Activated CD4-positive, CD25-positive, alpha-beta regulatory T cell treated with anti-CD3 and anti-CD28 coated beads, Interleukin-2, amount 50 U/mL, for 72 hours (primary cell): ENCODE measurements around the gene HNRNPA1L2.
"Not testable (repeated sequence)": the region's sequence is repeated elsewhere in the genome, so short reads cannot be mapped to it uniquely, and the experiment has no call there.

Source experiments
- DNase-seq: peaks from one replicate; pipeline ENCODE4 v3.0.0; 2021

Gene HNRNPA1L2

DNA sequence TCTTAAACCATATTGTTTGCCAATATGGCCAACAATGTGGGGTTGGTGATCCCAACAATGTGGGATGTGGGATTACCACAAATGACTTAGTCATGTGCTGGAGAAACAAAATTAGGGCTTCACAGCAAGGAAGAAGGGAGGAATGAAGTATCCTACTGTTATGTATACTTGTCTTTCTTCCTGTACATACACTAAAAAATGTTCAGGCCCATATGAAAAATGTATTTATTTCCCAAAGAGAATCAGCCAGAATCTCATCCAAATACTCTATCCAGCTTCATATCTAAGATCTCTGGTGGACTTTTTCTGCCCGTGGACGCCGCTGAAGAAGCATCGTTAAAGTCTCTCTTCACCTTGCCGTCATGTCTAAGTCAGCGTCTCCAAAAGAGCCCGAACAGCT lies at the start of gene HNRNPA1L2:
HNRNPA1L2 (plus strand) TSS at position 301 of the 400 bp plus-strand sequence; CDS start at position 363, 62 bp downstream.
- no peak for DNase-seq

DNA sequence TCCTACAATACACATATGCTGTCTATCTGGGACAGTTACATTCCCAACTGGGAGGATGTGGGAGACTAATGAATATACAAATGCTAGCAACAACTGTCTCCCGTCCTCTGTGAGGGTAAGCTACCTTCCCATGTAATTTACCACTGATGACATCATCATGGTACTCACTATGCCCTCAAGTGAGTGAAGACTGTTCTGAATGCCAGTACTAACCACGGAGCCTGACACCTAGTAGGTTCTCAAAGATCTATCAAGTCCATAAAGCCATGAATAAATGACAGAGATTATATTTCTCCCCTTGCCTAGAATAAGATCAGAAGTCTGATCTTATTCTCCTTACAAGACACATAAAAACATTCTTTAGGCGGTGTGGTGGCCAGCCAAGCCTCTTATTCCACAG lies 49.1 kb upstream of the HNRNPA1L2 start:
- DNase-seq = not testable (repeated sequence)

DNA sequence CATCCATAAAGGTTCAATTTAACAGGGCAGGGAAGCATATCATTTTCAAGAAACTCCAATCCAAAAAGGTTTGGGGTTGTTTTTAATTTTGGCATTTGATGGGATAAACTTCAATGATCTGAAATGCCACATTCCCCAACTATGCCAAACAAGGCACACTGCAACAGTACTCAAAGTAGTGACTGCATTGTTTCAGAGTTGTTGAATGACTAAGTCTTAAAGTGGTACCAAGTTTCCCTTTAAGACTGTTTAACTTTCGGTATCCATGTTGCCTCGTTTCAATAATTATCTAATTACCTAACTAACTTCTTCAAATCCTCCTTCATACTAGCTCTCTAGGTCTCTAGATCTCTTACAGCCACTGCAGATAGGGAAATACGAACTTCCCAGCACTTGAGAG lies 48.4 kb upstream of the HNRNPA1L2 start:
- not testable (repeated sequence) for DNase-seq

DNA sequence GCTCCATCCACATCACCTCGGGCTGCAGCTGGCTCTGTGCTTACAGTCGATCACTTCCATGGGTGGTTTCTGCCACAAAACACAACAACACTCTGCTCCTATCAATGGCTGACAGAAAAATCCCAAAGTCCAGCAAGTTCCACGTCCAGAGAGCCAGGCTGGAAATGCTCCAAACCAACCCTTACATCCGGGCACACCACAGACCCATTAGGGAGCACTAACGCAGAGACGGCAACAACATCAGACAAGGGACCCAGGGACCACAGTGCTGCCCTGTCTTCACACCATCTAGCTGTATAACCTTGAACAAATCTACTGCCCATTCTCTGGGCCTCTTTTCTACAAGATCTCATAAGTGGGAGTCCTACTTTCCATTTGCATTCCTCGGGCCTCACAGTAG lies 47.9 kb upstream of the HNRNPA1L2 start:
- not testable (repeated sequence) for DNase-seq

DNA sequence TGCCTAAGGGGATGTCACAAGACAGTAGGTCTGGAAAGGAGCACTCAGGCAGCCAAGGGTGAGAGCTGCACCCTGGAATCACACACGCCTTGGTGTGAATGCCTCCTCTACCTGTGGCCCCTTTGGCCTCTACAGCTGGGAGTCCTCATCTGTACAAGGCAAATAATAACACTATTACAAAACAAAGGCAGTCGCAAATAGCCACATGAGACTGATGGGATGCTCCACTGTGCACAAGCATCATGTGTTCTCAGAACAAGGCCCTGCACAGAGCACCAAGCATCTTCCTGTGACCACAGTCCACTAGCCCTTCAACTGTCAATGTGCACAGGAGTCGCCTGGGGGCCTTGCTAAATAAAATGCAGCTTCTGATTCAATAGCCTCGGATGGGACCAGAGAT lies 44.6 kb upstream of the HNRNPA1L2 start:
- no peak for DNase-seq

DNA sequence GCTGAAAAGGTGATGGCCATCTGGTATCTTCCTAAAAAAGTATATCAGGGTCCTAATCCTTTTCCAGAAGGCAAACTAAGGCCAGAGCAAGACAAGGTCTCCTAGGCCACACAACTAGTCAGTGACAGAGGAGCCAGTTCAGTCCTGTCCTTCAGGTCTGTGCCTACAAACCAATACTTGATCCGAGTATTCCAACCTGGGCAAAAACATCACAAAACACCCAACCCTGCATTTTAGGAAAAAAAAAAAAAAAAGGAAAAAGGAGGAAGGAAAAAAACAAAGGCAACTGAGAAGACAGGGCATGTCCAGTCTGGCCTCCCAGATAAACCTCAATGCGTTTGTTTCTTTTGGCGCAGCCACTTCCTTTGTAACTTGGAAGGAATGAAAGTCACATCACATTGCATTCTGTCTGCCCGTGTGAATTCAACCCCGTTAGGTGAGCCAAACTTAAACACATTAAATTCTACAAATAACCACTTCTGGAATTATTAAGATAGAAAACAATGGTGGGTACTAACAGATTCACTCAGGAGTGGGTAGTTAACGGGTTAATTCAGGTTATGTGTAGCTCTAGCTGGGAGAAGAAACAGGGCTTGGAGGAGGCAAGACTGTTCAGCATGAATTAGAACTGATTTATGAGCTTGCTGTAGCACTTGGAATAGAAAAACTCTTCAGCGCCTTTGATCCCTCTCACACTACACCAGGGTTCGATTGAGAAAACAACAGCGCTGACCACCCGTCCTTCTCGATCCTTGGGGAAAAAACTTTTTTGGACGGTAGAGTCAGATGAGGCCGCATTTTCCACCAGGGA lies 43.0 kb upstream of the HNRNPA1L2 start:
- no peak for DNase-seq

DNA sequence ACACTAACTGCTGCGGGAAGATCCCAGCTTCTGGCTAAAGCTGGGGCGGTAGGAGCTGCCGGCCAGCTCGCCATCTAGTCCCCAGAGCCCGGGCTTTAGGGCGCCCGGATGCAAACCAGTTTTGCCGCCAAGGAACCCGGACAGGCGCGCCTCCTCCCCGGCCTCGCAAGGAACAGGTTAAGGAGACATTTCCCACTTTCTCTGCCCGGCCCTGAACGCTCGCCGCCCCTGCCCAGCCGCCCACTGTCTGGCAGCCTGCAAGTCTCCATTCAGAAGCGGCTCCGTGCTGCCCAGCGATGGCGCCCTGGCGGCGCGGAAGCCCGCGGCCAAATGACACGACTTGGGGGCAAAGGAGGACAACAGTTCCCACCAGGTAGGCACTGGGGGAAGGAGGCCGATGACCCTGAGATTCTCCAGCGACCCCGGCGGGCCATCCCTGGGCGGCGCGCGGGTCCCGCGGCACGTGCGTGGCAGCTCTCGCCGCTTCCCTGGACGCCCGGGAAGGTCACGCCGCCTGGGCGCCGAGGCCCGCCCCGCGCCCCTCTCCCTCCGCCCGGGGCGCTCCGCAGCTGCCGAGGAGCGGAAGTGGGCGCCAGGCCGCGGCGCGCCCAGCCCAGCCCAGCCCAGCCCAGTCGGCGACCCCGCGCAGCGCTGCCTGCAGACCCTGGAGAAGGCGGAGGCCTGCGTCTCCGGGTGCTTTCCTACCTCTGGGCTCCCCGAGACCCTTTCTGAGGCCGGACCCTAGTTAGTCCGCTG lies 42.2 kb upstream of the HNRNPA1L2 start:
- DNase-seq = no peak

DNA sequence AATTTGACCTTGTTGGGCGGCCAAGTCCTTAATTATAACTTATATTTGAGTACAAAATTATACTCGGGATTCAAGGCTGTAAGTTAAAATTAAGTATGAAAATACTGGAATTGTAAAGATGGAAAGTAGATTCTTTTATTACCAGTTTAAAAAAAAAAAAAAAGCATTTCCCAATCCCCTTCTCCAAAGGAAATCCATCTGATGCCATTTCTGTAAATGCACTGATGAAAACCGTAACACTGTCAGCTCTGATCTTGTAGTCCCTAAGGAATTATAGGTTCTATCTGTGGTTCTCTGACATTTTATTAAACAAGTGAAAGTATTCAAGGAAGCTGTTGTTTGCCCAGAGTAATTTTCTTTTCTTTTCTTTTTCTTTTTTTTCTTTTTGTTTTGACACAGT lies 41.6 kb upstream of the HNRNPA1L2 start:
- DNase-seq = no peak

DNA sequence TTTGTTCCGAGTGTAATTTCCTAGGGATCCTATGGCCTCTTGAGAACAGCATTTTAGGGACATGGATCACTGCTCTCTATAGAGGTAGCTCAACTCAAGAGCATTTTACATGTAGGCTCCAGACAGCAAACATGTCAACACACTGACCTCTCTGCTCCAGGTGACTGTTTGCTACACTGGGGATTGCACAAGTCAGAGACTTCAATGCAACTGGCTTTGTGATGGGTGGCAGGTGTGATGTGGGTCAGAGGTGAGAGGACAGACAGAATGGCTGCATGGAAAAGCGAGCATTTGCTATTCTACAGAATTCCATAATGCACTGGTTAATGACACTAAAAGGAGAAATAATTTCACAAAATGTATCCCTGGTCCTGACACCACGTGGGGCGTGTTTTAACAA lies 38.9 kb upstream of the HNRNPA1L2 start:
- not testable (repeated sequence) for DNase-seq

DNA sequence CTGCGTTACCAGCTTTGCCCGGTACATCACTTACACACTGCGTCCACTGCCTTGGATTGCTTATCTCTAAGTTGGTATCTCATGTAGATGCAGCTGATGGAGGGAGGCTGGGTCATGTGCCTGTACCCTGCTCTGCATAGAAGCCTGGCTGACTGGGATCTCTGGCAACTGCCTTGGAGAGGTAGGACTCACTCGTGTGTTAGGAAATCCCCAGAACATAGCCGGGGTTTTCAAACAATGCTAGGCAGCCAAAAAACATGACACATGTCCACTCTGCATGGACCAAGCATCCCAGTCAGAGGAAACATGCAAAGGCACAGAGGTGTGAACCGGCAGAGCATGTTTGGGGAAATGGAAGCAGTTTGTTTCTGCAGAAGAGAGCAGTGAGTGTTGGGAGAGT lies 36.1 kb upstream of the HNRNPA1L2 start:
- DNase-seq = not testable (repeated sequence)

DNA sequence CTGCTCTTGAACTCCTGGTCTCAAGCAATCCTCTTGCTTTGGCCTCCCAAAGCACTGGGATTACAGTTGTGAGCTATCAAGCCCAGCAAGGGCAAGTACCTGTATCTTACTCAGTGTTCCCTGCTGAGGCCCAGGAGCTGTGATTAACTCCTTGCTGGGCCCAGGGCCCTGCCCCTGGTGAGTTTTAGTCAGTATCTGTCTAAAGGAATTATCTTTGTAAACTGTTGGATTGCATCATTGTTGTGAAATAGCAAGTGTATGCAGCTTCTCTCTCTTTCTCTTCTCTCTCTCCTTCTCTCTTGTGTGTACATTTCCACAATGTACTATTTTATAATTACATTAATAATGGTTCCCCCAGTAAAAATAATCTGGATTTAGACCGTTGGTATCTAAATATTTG lies 35.4 kb upstream of the HNRNPA1L2 start:
- DNase-seq = not testable (repeated sequence)

DNA sequence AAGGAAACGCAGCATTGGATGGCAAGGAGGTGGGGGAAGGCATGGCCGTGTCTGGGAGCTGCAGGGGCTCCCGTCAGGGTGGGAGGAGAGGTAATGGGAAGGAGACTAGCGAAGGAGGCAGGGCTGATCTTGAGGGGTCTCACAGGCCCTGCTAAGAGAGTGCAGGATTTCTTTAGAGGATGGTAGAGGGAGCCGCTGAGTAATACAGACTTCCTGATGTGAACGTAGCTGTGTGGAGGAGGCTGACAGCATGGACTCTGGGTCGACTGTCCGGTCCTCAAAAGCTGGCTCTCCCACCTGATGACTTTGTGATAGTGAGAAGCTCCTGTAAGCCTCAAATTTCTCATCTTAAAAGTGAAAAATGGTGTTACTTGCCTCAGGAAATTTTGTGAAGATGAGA lies 34.0 kb upstream of the HNRNPA1L2 start:
- not testable (repeated sequence) for DNase-seq

DNA sequence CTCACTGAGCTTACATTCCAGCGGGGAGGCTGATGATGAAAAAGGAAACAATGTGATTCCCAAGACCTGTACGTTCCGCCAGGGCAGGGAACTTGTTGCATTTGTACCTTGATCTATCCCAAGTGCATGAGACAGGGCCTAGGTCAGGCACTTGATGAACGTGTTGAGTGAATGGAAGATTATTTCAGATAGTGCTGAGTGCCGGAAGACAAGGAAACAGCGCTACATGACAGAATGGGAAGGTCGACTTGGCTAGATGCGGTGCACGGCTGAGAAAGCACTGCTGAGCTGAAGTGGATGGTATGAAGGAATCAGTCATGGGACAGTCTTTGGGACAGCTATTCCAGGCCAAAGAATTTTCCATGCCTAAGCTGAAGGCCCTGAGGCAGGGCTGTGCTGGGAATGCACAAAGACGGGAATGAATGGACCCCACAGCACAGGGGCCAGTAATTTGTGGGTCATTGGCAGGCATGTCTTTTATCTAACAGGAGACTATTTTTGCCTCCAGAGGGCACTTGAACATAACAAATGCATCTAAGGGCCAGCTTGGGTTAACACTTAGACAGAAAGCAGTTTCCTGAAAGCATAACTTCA lies 33.1 kb upstream of the HNRNPA1L2 start:
- DNase-seq = not testable (repeated sequence)

DNA sequence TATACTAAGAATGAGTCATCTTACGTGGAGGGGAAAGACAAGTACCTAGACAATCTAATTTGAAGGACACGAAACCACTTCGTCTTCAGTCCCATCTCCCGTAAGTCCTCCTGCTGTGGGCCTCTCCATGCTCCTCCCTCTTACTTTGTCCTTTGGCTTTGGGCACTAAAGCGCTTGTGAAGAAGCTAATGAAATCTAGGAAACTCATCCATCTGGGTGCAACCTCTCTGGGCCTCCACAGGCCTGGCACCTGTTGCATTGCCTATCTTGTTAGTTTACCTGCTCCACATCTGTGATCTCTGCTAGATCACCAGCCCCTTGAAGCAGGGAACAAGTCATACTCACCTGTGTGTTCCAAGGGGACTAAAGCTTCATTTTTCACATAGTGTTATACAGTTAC lies 32.1 kb upstream of the HNRNPA1L2 start:
- DNase-seq = not testable (repeated sequence)

DNA sequence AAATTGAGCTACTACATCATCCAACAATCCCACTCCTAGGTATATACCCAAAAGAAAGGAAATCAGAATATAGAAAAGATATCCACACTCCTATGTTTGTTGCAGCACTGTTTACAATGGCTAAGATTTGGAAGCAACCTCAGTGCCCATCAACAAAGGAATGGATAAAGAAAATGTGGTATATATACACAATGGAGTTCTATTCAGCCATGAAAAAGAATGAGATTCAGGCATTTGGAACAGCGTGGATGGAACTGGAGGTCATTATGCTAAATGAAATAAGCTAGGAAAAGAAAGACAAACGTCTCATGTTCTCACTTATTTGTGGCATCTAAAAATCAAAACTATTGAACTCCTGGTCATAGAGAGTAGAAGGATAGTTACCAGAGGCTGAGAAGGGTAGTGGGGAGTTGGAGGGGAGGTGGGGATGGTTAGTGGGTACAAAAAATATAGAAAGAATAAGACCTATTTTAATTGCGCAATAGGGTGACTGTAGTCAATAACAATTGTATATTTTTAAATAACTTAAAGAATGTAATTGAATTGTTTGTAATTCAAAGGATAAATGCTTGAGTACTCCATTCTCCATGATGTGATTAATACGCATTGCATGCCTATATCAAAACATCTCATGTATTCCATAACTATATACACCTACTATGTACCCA lies 27.0 kb upstream of the HNRNPA1L2 start:
- DNase-seq = no peak

DNA sequence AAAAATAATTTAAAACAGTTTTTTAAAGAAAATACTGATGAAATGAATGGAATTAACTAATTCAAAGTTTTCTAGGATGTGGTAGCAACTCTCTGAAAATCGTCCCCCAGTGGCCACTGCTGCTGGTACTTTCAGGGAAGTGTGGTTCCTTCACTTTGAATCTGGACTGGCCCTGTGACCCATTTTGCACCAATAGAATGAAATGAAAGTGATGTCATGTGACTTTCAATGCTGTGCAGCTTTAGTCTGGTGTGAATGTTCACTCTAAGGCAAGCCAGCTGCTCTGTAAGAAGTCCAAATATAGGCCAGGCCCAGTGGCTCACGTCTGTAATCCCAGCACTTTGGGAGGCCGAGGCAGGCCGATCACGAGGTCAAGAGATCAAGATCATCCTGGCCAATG lies 26.4 kb upstream of the HNRNPA1L2 start:
- DNase-seq = no peak

DNA sequence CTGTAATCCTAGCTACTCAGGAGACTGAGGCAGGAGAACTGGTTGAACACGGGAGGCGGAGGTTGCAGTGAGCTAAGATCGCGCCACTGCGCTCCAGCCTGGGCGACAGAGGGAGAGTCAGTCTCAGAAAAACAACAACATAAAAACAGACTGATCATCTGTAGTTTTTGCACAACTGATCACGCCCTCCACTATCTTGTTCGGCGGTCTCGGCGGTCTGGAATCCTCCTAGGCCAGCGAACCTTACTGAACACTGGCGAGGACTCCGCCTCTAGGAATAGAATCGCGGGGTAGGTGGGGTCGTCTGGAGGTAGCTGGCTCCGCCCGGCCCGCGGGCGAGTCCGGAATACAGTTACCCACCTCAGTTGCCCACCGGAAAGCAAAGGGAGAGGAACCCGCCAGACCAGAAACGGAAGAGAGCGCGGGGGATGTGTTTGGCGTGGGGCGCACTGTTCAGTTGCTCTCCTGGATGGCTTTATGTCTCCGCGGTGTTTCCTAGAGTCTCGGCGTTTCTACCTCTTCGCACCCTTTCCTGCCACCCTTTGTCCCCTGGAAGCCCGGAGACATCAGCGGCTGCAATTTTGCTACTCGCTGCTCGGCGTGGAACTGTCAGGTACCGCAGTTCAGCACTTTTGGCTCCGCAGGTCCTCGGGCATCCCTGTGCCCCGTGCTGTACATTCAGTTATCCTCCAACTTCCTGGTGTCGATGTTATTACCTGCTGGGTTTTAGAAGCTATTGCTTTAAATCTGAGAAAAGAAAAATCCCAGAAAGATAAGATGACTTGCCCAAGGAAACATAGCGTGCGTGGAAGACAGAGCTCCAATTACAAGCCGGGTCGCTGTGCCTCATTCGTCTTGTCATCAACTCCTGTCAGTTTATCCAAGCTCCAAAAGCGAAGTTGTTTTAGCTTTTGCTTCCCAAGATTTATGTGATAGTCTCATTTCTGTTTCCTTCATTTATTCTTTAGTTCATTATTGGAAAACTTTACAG lies 24.9 kb upstream of the HNRNPA1L2 start:
- peak; percentile 72 for DNase-seq

DNA sequence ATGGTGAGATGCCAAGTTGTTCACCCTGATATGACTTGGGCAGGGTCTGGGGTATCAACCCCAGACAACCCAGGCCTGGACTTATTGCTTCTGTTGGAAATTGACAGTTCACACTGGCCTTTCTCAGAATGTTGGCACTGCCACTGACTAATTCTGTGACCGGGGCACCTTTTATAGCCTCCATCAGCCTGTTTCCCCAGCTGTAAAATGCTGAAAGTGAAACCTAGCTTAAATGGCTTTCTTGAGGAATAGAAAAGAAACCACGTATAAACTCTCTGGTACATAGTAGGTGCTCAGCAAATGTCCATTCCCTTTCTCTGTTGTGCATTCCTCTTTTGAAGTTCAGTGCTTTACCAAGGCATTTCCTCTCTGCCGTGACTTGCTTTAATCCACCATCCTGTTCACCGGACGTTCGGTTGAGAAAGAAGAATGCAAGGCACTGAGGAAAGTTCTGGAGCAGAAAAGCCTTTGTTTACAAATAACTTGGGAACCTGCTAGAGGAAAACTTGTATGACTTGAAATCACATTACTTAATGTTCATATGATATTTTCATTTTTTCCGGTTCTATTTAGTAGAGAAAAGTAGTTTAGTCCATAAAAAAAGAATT lies 11.0 kb upstream of the HNRNPA1L2 start:
- DNase-seq = not testable (repeated sequence)

DNA sequence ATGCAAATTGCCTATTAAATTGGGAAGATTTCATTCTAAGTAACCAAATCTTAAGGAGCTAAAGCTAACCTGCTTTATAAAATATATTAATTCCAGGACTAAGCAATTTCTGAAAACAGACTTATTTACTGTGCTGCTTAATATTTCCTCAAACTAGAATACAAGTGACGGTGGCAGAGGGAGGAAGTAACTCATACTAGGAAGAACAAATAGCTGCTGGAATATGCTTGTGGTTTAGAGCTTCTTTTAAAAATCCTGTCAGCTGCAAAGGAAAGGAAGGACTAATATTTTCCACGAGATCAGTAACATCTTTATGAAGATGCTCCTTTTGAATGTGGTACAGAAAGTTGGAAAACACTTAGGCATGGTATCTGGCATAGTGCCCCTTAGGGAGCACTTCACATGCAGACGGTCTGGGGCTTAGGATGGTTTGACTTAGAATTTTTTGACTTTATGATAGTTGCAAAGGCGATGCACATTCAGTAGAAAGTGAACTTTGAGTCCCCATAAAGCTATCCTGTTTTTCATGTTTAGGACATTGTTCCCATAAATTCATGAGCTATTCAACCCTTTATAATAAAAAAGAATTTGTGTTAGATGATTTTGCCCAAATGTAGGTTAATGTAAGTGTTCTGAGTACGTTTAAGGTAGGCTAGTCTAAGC lies 3.4 kb upstream of the HNRNPA1L2 start:
- DNase-seq = no peak

DNA sequence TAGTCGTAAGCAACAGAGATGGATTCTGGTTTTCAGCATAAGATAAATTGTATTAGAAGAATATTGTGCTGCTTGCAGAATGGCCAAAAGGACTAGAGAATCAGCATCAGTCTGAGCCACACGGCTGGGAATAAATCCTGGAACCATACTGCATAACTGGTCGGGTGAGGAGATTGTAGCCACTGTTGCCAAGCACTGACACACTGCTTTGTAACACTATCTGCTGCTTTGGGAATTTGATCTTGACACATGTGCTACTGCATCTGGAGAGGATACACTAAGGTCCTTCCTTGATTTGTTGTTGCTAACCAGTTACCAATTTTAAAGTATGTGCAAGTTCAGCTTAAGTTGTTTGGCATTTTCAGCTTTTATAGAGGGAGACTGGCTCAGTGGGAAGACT lies 1.9 kb downstream of the HNRNPA1L2 start:
- no peak for DNase-seq

DNA sequence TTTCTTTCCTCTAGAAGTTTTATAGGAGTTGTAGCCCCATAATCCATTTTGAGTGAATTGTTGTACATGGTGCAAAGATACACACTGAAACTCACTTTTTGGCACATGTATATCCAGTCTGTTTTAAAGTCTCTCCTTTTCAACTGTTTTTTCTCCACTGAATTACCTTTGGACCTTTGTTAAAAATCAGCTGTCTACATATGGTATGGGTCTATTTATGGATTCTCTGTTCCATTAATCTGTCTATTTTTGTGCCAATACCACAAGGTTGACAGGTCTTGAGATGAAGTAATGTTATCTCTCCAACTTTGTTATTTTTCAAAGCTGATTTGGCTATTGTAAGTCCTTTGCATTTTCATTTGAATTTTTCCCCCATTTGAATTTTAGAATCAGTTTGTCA lies 4.7 kb downstream of the HNRNPA1L2 start:
- DNase-seq = no peak
